MM.1S (cell line): ENCODE data around the gene SLC6A3.

Experiments used
- EZH2 ChIP-seq: fragments of 300-600 bp; sonication (generic); optimal IDR thresholded peaks from 2 replicates; pipeline ENCODE3; 2017; ENCODE audit warnings: low read depth, mild to moderate bottlenecking, antibody characterized with exemption, low read length, mixed read lengths
- TF ChIP-seq, protein P1 (sequence below): fragments of 300-600 bp; sonication (generic); IDR thresholded peaks from 2 replicates; pipeline ENCODE4 v1.5.1; 2016; ENCODE audit warnings: antibody characterized with exemption, low read length, mixed read lengths

DNA sequence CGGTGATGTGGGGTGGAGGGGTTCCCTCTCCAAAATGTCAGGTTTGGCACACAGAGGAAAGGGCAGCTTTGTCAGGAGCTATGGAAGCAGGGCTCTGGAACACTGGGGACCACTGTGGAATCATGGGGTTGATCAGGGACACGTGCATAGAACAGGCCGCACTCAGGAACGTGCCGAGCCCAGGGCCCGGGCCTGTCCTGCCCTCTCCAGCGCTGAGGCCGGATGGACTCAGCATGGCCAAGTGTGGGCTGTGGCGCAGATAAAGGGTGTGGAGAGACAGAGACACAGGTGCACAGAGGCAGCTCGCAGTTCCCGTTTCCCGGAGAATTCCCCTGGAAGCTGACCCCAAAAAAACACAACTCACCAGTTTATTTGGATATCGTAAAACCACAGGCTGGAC lies 37.8 kb upstream of the SLC6A3 start:
- TF ChIP-seq, protein P1, sequence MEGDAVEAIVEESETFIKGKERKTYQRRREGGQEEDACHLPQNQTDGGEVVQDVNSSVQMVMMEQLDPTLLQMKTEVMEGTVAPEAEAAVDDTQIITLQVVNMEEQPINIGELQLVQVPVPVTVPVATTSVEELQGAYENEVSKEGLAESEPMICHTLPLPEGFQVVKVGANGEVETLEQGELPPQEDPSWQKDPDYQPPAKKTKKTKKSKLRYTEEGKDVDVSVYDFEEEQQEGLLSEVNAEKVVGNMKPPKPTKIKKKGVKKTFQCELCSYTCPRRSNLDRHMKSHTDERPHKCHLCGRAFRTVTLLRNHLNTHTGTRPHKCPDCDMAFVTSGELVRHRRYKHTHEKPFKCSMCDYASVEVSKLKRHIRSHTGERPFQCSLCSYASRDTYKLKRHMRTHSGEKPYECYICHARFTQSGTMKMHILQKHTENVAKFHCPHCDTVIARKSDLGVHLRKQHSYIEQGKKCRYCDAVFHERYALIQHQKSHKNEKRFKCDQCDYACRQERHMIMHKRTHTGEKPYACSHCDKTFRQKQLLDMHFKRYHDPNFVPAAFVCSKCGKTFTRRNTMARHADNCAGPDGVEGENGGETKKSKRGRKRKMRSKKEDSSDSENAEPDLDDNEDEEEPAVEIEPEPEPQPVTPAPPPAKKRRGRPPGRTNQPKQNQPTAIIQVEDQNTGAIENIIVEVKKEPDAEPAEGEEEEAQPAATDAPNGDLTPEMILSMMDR: no peak
- TF ChIP-seq EZH2: no peak
